ENCODE results near the gene AGPAT2.

DNA sequence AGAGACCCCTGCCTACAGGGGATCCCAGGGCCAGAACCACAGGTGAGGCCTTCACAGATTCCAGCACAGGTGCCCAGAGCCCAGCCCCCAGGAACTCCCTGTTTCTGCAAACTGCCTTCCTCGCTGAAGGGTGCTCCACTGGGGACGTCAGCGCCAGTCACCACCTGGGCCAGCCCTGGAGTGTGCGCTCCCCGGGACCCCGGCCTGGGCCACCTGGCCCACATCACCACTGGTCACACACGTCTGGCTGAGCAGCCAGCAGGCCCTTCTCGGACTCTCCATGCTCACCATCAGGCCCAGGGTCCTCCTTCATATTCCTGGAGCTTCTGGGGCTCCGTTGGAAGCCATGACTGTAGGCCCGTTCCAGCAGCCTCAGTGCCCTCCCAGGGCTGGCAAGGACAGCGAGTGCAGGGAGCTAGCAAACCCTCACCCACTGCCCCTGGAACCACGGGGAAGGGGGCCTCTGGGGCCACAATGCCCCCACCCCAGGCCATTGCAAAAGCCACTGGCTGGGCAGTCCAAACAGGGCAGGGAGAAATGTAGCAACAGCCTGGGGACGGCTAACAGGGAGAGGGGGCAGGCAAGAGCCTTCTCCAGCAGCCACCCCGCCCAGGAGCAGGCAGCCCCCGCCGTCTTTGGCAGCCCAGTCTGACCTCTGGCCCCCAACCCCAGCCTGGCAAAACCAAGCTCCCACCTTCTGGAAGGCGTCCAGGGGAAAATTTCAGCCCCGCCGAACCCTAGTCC, 1.3 kb downstream of the AGPAT2 start:
- TF ChIP-seq JUN (CRISPR knock-in tag; IDR thresholded peaks at IDR 0.05) (no peak), CTCF (IDR thresholded peaks at IDR 0.05) (no peak), NFYB (CRISPR knock-in tag; conservative IDR thresholded peaks at IDR 0.05; ENCODE audit: low read depth) (no peak), E2F5 (CRISPR knock-in tag; IDR thresholded peaks at IDR 0.05) (no peak), SMAD4 (CRISPR knock-in tag; IDR thresholded peaks at IDR 0.05) (no peak), NR1H2 (CRISPR knock-in tag; IDR thresholded peaks at IDR 0.05) (no peak), STAT6 (CRISPR knock-in tag; conservative IDR thresholded peaks at IDR 0.05; ENCODE audit: low read depth) (no peak)
- TF ChIP-seq, protein P1, sequence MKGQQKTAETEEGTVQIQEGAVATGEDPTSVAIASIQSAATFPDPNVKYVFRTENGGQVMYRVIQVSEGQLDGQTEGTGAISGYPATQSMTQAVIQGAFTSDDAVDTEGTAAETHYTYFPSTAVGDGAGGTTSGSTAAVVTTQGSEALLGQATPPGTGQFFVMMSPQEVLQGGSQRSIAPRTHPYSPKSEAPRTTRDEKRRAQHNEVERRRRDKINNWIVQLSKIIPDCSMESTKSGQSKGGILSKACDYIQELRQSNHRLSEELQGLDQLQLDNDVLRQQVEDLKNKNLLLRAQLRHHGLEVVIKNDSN (CRISPR knock-in tag; IDR thresholded peaks at IDR 0.05), result no peak
- TF ChIP-seq, protein P2, sequence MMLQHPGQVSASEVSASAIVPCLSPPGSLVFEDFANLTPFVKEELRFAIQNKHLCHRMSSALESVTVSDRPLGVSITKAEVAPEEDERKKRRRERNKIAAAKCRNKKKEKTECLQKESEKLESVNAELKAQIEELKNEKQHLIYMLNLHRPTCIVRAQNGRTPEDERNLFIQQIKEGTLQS (CRISPR knock-in tag; conservative IDR thresholded peaks at IDR 0.05), result no peak
- TF ChIP-seq, protein P3, sequence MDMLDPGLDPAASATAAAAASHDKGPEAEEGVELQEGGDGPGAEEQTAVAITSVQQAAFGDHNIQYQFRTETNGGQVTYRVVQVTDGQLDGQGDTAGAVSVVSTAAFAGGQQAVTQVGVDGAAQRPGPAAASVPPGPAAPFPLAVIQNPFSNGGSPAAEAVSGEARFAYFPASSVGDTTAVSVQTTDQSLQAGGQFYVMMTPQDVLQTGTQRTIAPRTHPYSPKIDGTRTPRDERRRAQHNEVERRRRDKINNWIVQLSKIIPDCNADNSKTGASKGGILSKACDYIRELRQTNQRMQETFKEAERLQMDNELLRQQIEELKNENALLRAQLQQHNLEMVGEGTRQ (CRISPR knock-in tag; IDR thresholded peaks at IDR 0.05), result no peak
- TF ChIP-seq, protein P4, sequence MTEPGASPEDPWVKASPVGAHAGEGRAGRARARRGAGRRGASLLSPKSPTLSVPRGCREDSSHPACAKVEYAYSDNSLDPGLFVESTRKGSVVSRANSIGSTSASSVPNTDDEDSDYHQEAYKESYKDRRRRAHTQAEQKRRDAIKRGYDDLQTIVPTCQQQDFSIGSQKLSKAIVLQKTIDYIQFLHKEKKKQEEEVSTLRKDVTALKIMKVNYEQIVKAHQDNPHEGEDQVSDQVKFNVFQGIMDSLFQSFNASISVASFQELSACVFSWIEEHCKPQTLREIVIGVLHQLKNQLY (CRISPR knock-in tag; IDR thresholded peaks at IDR 0.05), result no peak

Data from WTC11 (cell line).